ENCODE results near the gene PSMD12. TPM values are rescaled to one million over a fixed set of nuclear protein-coding genes. Genes with fewer than 3 reads are reported as not detected.
"Not testable (repeated sequence)": the region's sequence is repeated elsewhere in the genome, so short reads cannot be mapped to it uniquely, and the experiment has no call there.

PSMD12 gene
- total RNA-seq, 1 donor from 2014 or later = 36.4 TPM

- DNase-seq (ENCODE audit: extremely low spot score, unreplicated experiment) = no peak
- TF ChIP-seq CTCF (IDR thresholded peaks at IDR 0.05) = no peak
- no peak overlapping the region for H3K27ac Mint-ChIP-seq (ENCODE audit: unreplicated experiment)
- peaks cover 14% of the 10 kb centered on the region for H3K9me3 Mint-ChIP-seq (ENCODE audit: unreplicated experiment)
- no peaks in the 10 kb centered on the region for H3K36me3 Mint-ChIP-seq (ENCODE audit: unreplicated experiment)
- no peaks in the 10 kb centered on the region for H3K4me1 Mint-ChIP-seq (ENCODE audit: unreplicated experiment)
- H3K4me3 Mint-ChIP-seq (ENCODE audit: unreplicated experiment) = no peak overlapping the region
- H3K27me3 Mint-ChIP-seq (ENCODE audit: unreplicated experiment) = no peaks in the 10 kb centered on the region
Observed at GRCh38 chr17:67324330-67324729, 42.0 kb downstream of the PSMD12 start.

GRCh38 chr17:67323445-67323844 lies 42.9 kb downstream of the PSMD12 start:
- H3K4me1 Mint-ChIP-seq (ENCODE audit: unreplicated experiment) = no peaks in the 10 kb centered on the region
- peaks cover 9% of the 10 kb centered on the region for H3K9me3 Mint-ChIP-seq (ENCODE audit: unreplicated experiment)
- H3K27ac Mint-ChIP-seq (ENCODE audit: unreplicated experiment) = no peak overlapping the region
- H3K27me3 Mint-ChIP-seq (ENCODE audit: unreplicated experiment) = no peaks in the 10 kb centered on the region
- no peak overlapping the region for H3K4me3 Mint-ChIP-seq (ENCODE audit: unreplicated experiment)
- DNase-seq (ENCODE audit: extremely low spot score, unreplicated experiment) = no peak
- no peaks in the 10 kb centered on the region for H3K36me3 Mint-ChIP-seq (ENCODE audit: unreplicated experiment)
- no peak for TF ChIP-seq CTCF (IDR thresholded peaks at IDR 0.05)

GRCh38 chr17:67322042-67322787 lies 44.2 kb downstream of the PSMD12 start:
- H3K36me3 Mint-ChIP-seq (ENCODE audit: unreplicated experiment) = no peaks in the 10 kb centered on the region
- H3K4me1 Mint-ChIP-seq (ENCODE audit: unreplicated experiment) = no peaks in the 10 kb centered on the region

GRCh38 chr17:67321486-67321885 lies 44.9 kb downstream of the PSMD12 start:
- H3K36me3 Mint-ChIP-seq (ENCODE audit: unreplicated experiment); H3K9me3 Mint-ChIP-seq (ENCODE audit: unreplicated experiment): not testable (repeated sequence)

More at GRCh38 chr17:67322042-67322787, 44.2 kb downstream of the PSMD12 start:
- H3K9me3 Mint-ChIP-seq (ENCODE audit: unreplicated experiment) = no peaks in the 10 kb centered on the region
- no peak for TF ChIP-seq CTCF (IDR thresholded peaks at IDR 0.05)
- H3K4me3 Mint-ChIP-seq (ENCODE audit: unreplicated experiment) = no peak overlapping the region
- no peaks in the 10 kb centered on the region for H3K27me3 Mint-ChIP-seq (ENCODE audit: unreplicated experiment)
- DNase-seq (ENCODE audit: extremely low spot score, unreplicated experiment) = no peak
- H3K27ac Mint-ChIP-seq (ENCODE audit: unreplicated experiment) = no peak overlapping the region

GRCh38 chr17:67316781-67317180 lies 49.6 kb downstream of the PSMD12 start:
- H3K36me3 Mint-ChIP-seq (ENCODE audit: unreplicated experiment) = no peaks in the 10 kb centered on the region
- DNase-seq (ENCODE audit: extremely low spot score, unreplicated experiment) = no peak
- H3K4me3 Mint-ChIP-seq (ENCODE audit: unreplicated experiment) = no peak overlapping the region
- H3K27me3 Mint-ChIP-seq (ENCODE audit: unreplicated experiment) = no peaks in the 10 kb centered on the region
- H3K27ac Mint-ChIP-seq (ENCODE audit: unreplicated experiment) = no peak overlapping the region
- H3K4me1 Mint-ChIP-seq (ENCODE audit: unreplicated experiment) = no peaks in the 10 kb centered on the region
- TF ChIP-seq CTCF (IDR thresholded peaks at IDR 0.05) = no peak
- H3K9me3 Mint-ChIP-seq (ENCODE audit: unreplicated experiment) = no peaks in the 10 kb centered on the region

More at GRCh38 chr17:67321486-67321885, 44.9 kb downstream of the PSMD12 start:
- DNase-seq (ENCODE audit: extremely low spot score, unreplicated experiment); H3K27me3 Mint-ChIP-seq (ENCODE audit: unreplicated experiment); H3K27ac Mint-ChIP-seq (ENCODE audit: unreplicated experiment); H3K4me3 Mint-ChIP-seq (ENCODE audit: unreplicated experiment); H3K4me1 Mint-ChIP-seq (ENCODE audit: unreplicated experiment): not testable (repeated sequence)

Data from osteocyte (in vitro differentiated cells).